Measurements from ENCODE around the gene GCN1.

- TF ChIP-seq POLR2A (IDR thresholded peaks at IDR 0.05; ENCODE audit: low read depth, low read length) = no peak
- no peak for TF ChIP-seq POLR2AphosphoS5 (IDR thresholded peaks at IDR 0.05; ENCODE audit: low read depth, low read length)
Measured at GRCh38 chr12:120238217-120238616, 43.7 kb upstream of the GCN1 start.

Measured in GM12892 (cell line).